ENCODE results near the gene SLC37A2. TPM values are rescaled to one million over a fixed set of nuclear protein-coding genes. Genes with fewer than 3 reads are reported as not detected.

The SLC37A2 gene
- total and polyA plus RNA-seq, 2 donors (not counting 3 experiments of a cell fraction or from before 2014, with no cell fraction given): 1.1 to 1.7 TPM

DNA sequence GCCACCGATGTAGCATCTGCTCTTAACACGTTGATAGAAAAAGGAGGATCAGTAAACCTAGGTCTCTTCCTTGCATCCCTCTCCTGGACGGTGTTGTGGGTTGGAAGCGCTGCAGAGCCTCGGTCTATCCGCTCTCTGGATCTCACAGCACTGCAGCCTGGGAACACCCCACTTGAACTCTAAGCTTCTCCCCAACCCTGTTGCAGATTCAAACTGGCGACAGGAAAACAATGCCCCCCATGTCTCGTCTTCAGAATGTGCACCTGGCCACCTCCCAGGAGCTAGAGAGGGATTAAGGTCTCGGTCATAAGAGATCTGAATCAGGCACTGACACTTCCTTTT lies 47.9 kb downstream of the SLC37A2 start:
- peaks cover 6% of the 10 kb centered on the region for H3K4me1 ChIP-seq (ENCODE audit: control insufficient read depth, extremely low read depth, insufficient read depth, low read length)
- peak overlapping the region; percentile 35 for H2AFZ ChIP-seq (ENCODE audit: low read depth, low read length)
- TF ChIP-seq POLR2AphosphoS5 (IDR thresholded peaks at IDR 0.05; ENCODE audit: insufficient read depth, low read depth, low read length) (no peak), POLR2A (IDR thresholded peaks at IDR 0.05; ENCODE audit: low read depth, low read length) (no peak), FOS (IDR thresholded peaks at IDR 0.05; ENCODE audit: borderline replicate concordance, insufficient read depth, low read length) (no peak), MYC (IDR thresholded peaks at IDR 0.05; ENCODE audit: low read depth, low read length) (no peak), JUN (IDR thresholded peaks at IDR 0.05; ENCODE audit: borderline replicate concordance, insufficient read depth, insufficient read length, low read depth) (no peak), EZH2 (IDR thresholded peaks at IDR 0.05; ENCODE audit: borderline replicate concordance, low read depth, low read length, severe bottlenecking) (no peak), GATA2 (IDR thresholded peaks at IDR 0.05; ENCODE audit: insufficient read depth, insufficient read length, low read depth, low read length) (no peak)
- TF ChIP-seq, protein P1, sequence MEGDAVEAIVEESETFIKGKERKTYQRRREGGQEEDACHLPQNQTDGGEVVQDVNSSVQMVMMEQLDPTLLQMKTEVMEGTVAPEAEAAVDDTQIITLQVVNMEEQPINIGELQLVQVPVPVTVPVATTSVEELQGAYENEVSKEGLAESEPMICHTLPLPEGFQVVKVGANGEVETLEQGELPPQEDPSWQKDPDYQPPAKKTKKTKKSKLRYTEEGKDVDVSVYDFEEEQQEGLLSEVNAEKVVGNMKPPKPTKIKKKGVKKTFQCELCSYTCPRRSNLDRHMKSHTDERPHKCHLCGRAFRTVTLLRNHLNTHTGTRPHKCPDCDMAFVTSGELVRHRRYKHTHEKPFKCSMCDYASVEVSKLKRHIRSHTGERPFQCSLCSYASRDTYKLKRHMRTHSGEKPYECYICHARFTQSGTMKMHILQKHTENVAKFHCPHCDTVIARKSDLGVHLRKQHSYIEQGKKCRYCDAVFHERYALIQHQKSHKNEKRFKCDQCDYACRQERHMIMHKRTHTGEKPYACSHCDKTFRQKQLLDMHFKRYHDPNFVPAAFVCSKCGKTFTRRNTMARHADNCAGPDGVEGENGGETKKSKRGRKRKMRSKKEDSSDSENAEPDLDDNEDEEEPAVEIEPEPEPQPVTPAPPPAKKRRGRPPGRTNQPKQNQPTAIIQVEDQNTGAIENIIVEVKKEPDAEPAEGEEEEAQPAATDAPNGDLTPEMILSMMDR (IDR thresholded peaks at IDR 0.05; ENCODE audit: extremely low read depth in 1 of 2, insufficient read depth in 1 of 2, low read depth in 1 of 2, low read length in 2 of 2): no peak
- TF ChIP-seq, protein P2, sequence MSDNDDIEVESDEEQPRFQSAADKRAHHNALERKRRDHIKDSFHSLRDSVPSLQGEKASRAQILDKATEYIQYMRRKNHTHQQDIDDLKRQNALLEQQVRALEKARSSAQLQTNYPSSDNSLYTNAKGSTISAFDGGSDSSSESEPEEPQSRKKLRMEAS (IDR thresholded peaks at IDR 0.05; ENCODE audit: insufficient read depth, insufficient read length): no peak
- no peaks in the 10 kb centered on the region for H4K20me1 ChIP-seq (replicated peaks; ENCODE audit: control insufficient read depth, extremely low read depth, insufficient read depth, low read length)
- peak overlapping the region; percentile 10 for H3K27ac ChIP-seq (ENCODE audit: insufficient read depth, low read depth, low read length)
- H3K9ac ChIP-seq (replicated peaks; ENCODE audit: extremely low read depth, insufficient read depth, low read length): peak overlapping the region; percentile 73
- CTCF ChIA-PET: interaction anchor here (1.0 to 4.1 kb wide), 7 partner anchors 9 to 236 kb away, joined by 3 to 17 read pairs (median 9); no protein-coding TSS in a partner anchor
- dilution Hi-C loops (cut with MboI; ENCODE audit: extremely low pct_ligation_motif_present, low sequenced_read_pairs): no loop called here
- no peak for FAIRE-seq
- TSS peak; percentile 34 for BruUV-seq (replicated peaks)
- no peak for DNase-seq (ENCODE audit: low read depth, low spot score)
- H3K9me1 ChIP-seq (replicated peaks; ENCODE audit: control insufficient read depth, extremely low read depth, insufficient read depth, low read length): no peaks in the 10 kb centered on the region
- peak overlapping the region; percentile 57 to 85 (median 72) for H3K4me3 ChIP-seq (replicated peaks in 1 of 3; ENCODE audit: insufficient read depth in 1 of 3, low read depth in 1 of 3, low read length in 3 of 3)
- H3K4me2 ChIP-seq (ENCODE audit: insufficient read depth, low read length): peak overlapping the region; percentile 64
- intact Hi-C loops (cut with micrococcal nuclease): loop anchor here (1.0 to 5.0 kb wide), 6 partner anchors 20 to 489 kb away; partner anchors contain the start of genes SLC37A2 and TBRG1
- no peaks in the 10 kb centered on the region for H3K36me3 ChIP-seq (ENCODE audit: control insufficient read depth in 2 of 2, extremely low read depth in 1 of 2, insufficient read depth in 2 of 2, low read length in 2 of 2)
- H3K27me3 ChIP-seq (ENCODE audit: control insufficient read depth in 2 of 2, insufficient read depth in 2 of 2, low read length in 2 of 2): no peaks in the 10 kb centered on the region
- POLR2A ChIA-PET: interaction anchor here (1.0 kb wide), 1 partner anchor 235 kb away, joined by 3 read pairs; no protein-coding TSS in a partner anchor
- peaks cover 2% of the 10 kb centered on the region for H3K79me2 ChIP-seq (ENCODE audit: control insufficient read depth, insufficient read depth, low read length)
- H3K9me3 ChIP-seq (replicated peaks; ENCODE audit: control insufficient read depth, insufficient read depth, low read length): no peaks in the 10 kb centered on the region

Data from endothelial cell of umbilical vein (primary cell).